ENCODE measurements around the gene CLTCL1.

DNA sequence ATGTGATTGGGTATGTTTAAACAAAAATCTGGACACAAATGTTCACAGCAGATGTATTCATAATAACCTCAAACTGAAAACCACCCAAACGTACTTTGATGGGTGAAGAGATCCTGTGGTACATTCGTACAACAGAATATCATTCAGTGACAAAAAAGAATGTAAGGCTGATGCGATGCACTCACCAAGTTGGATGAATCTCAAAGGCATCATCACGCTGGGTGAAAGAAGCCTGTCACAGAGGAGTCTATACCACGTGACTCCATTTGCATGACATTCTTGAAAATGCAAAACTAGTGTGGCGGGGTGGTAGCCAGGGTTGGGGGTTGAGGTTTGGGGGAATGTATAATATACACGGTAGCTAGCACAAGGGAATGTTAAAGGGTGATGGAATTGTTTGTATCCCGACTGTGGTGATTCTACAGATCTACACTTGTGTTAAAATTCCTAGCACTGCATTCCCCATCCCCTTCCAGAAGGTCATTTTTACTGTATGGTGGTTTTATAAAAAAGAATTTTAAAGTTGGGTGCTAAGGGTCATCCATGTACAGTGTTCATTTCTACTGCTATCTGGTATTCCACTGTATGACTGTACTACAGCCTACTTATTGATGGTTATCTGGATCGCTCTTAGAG lies 78.0 kb downstream of the CLTCL1 start:
- TF ChIP-seq, protein P1, sequence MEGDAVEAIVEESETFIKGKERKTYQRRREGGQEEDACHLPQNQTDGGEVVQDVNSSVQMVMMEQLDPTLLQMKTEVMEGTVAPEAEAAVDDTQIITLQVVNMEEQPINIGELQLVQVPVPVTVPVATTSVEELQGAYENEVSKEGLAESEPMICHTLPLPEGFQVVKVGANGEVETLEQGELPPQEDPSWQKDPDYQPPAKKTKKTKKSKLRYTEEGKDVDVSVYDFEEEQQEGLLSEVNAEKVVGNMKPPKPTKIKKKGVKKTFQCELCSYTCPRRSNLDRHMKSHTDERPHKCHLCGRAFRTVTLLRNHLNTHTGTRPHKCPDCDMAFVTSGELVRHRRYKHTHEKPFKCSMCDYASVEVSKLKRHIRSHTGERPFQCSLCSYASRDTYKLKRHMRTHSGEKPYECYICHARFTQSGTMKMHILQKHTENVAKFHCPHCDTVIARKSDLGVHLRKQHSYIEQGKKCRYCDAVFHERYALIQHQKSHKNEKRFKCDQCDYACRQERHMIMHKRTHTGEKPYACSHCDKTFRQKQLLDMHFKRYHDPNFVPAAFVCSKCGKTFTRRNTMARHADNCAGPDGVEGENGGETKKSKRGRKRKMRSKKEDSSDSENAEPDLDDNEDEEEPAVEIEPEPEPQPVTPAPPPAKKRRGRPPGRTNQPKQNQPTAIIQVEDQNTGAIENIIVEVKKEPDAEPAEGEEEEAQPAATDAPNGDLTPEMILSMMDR (IDR thresholded peaks at IDR 0.05 in 4 of 5, conservative IDR thresholded peaks at IDR 0.05 in 1 of 5): no peak
- TF ChIP-seq POLR2A (IDR thresholded peaks at IDR 0.05): no peak

All from gastrocnemius medialis (tissue), 4 donors.